ENCODE data around the gene ARHGEF17. TPM values are rescaled to one million over a fixed set of nuclear protein-coding genes. Genes with fewer than 3 reads are reported as not detected.

ARHGEF17 gene
- total RNA-seq, 4 donors from 2014 or later: 10.2 to 18.8 (median 14.7) TPM

DNA sequence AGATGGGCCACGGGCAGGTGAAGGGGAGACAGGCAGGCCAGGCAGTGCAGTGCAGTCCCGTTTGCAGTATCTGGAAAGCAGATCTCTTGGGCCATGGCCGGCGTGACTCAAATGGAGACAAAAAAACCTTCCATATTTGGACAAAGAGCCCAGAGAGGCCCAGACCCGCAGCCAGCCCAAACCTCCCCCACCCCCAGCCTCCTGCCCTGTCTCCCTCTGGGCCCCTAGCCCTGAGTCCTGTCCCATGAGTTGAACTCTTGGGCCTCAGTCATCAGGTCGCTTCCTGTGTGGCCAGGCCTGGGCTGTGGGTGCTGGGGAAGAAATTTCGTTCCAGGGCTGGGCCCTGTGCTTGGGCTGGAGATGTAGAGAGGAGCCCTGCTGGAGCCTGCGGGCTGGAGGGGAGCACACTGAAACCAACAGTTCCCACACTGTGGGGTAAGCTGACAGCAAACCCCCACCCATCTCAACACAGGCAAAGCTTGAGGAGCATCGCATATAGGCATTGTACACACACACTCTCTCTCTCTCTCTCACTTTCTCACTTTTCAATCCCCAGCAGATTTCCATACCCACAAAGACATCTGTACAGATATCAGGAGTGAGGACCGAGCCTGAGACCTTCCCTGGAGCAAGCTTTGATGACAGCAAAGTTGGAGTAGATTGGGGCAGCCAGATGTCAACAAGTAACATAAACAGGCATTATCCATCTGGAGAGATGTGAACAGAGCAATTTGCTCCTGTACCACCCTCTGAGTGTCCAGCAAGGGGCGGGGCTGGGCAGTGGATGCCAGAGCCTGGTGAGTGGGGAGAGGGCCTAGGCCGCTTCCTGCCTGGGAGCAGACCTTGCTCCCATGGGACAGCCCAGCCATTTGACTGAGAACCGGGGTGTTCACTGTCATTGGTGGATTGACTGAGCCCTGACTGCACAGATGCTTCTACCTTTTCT, 17.2 kb downstream of the ARHGEF17 start:
- 67 to 84% methylated on average over 12 to 13 of the region's 13 CpGs for WGBS, 2 donors
- no peak for TF ChIP-seq POLR2A (IDR thresholded peaks at IDR 0.05)
- TF ChIP-seq, protein P1, sequence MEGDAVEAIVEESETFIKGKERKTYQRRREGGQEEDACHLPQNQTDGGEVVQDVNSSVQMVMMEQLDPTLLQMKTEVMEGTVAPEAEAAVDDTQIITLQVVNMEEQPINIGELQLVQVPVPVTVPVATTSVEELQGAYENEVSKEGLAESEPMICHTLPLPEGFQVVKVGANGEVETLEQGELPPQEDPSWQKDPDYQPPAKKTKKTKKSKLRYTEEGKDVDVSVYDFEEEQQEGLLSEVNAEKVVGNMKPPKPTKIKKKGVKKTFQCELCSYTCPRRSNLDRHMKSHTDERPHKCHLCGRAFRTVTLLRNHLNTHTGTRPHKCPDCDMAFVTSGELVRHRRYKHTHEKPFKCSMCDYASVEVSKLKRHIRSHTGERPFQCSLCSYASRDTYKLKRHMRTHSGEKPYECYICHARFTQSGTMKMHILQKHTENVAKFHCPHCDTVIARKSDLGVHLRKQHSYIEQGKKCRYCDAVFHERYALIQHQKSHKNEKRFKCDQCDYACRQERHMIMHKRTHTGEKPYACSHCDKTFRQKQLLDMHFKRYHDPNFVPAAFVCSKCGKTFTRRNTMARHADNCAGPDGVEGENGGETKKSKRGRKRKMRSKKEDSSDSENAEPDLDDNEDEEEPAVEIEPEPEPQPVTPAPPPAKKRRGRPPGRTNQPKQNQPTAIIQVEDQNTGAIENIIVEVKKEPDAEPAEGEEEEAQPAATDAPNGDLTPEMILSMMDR (IDR thresholded peaks at IDR 0.05): no peak
- DNase-seq (ENCODE audit: low spot score in 2 of 2): no peak

DNA sequence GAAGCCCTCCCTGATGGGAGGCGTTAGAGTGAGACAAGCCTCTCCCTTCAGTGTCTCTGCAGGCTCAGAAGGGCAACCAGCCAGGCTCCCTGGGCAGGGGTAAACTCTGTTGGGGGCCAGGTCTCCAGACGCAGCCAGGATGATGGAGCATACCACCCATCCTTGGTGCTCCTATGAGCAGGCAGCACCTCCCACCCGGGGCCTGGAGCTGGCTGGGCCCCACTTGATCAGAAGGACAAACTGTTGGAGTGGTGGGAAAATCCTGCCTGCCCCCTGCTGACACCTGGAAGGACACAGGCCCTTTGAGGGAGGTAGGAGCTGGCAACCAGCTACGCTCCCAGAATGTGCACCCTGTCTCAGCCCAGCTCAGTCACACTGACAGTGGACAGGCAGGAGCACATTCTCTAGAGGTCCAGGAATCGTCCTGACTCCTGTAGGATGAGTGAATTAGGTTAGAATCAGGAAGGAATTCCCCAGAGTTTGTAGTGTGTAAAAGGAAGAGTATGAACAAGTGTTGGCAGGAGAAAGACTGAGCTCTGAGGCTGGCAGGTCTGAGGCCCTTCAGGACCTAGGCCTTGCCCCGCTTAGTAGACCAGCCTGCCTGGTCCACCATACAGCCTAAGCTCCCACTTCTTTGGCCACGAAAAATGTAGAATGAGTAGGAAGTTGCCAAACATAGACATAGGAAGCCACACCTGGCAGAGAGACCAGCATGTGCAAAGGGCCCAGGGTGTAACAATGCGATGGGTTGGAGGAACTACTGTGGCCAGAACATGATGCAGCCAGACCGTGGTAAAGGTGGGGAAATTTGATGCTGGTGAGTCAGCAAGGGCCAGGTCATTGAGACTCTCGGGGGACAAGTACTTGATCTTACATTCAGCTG, 19.1 kb downstream of the ARHGEF17 start:
- DNase-seq (ENCODE audit: low spot score in 2 of 2): no peak
- WGBS, 2 donors: 69 to 71% methylated on average over 9 to 10 of the region's 10 CpGs
- H3K4me3 ChIP-seq (ENCODE audit: low read depth, poor library complexity, severe bottlenecking): no peak overlapping the region
- no peak for TF ChIP-seq POLR2A (IDR thresholded peaks at IDR 0.05)
- TF ChIP-seq, protein P1 (IDR thresholded peaks at IDR 0.05): no peak
- intact Hi-C loops (cut with DNase I; ENCODE audit: low total_unique reads): no loop called here

More for the DNA sequence above, 17.2 kb downstream of the ARHGEF17 start:
- intact Hi-C loops (cut with DNase I; ENCODE audit: low total_unique reads): no loop called here
- no peak overlapping the region for H3K4me3 ChIP-seq (ENCODE audit: low read depth, poor library complexity, severe bottlenecking)

DNA sequence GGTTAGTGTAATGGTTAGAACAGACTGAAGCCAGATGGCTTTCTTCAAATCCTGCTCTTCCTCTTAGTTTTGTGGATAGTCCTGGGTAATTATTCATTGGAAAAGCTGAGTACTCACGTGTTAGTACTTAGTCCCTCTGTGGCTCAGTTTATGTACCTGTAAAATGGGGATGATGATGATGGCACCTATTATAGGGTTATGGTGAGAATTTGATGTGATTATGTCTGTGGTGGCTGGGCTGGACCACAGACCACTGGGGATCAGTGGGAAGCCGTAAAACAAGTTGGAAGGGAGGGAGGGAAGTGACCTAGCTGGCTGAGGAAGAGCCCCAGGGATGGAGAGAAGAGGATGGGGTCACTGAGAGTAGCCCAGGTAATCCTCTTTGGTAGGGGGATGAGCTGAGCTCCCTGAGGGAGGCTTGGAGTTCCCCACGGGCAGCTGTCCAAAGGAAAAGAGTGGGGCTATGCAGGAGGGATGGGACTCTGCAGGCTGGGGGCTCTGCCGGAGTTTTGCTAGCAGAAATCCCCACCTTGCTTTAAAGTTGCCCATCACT, 19.8 kb downstream of the ARHGEF17 start:
- intact Hi-C loops (cut with DNase I; ENCODE audit: low total_unique reads): no loop called here
- H3K4me3 ChIP-seq (ENCODE audit: low read depth, poor library complexity, severe bottlenecking): no peak overlapping the region
- DNase-seq (ENCODE audit: low spot score in 2 of 2): no peak
- 77 to 81% methylated on average over 4 of the region's 4 CpGs for WGBS, 2 donors
- TF ChIP-seq, protein P1 (IDR thresholded peaks at IDR 0.05): no peak
- no peak for TF ChIP-seq POLR2A (IDR thresholded peaks at IDR 0.05)

DNA sequence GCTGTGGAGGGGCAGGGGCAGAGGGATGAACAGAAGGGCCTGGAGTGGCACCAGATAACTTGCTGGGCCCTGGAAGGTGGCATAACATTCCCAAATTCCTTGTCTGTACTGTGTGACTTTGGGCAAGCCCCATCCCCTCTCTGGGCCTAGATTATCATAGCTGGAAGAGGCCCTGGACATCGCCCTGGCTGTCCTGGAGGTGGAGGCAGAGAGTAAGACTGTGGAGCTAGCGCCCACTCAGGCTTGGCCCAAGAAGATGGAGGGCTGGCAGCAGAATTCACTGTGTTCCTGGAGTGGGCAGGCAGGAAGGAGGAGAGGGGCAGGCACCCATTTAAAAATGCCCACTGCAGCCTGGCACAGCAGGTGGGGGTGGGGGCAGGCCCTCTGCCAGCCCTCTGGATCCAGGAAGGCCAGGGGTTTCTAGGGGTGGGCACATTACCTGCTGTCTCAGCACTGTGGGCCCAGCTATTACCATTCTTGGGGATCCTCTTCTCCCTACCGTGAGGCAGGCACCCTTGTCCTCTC, 22.6 kb downstream of the ARHGEF17 start:
- no peak for TF ChIP-seq POLR2A (IDR thresholded peaks at IDR 0.05)
- TF ChIP-seq, protein P1 (IDR thresholded peaks at IDR 0.05): no peak
- intact Hi-C loops (cut with DNase I; ENCODE audit: low total_unique reads): no loop called here
- DNase-seq (ENCODE audit: low spot score in 2 of 2): no peak
- 79 to 84% methylated on average over 3 of the region's 3 CpGs for WGBS, 2 donors
- no peak overlapping the region for H3K4me3 ChIP-seq (ENCODE audit: low read depth, poor library complexity, severe bottlenecking)

DNA sequence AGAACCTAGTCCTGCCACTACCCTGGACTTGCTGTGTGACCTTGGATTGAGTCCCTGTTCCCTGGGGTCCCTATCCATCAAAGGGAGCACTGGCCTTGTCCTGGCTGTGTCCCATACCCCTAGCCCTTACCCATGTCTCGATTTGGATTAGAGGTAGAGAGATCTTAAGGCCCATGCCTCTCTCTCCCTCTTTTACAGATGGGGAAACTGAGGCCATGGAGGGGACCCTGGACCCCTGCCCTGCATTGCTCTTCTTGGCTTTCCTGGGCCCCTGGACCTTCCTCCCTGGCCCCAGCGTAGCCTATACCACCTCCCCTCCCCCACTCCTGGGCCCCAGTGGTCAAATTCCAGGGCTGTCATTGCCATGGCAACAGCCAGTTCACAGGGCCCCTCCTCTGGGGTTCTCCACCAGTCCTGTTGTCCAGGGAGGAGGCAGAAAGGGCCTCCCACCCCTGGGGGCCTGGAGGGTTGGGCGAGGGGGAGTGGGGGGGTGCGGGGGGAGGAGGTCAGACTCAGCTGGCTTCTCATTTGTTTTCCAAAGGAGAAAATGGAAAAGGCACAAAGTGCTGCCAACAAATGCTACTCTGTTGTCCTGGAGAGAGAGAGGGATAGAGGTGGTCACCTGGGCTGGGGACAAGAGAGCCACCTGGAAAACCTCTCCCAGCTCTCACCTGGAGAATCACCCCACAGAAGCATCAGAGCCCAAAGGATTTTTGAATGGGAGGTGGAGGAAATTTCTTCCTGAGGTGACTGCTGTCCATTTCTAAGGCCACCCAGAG, 23.3 kb downstream of the ARHGEF17 start:
- WGBS, 2 donors: 62 to 73% methylated on average over 4 of the region's 4 CpGs

More for the DNA sequence above, 23.3 kb downstream of the ARHGEF17 start:
- no peak overlapping the region for H3K4me3 ChIP-seq (ENCODE audit: low read depth, poor library complexity, severe bottlenecking)
- intact Hi-C loops (cut with DNase I; ENCODE audit: low total_unique reads): no loop called here
- TF ChIP-seq, protein P1 (IDR thresholded peaks at IDR 0.05): no peak
- no peak for TF ChIP-seq POLR2A (IDR thresholded peaks at IDR 0.05)
- DNase-seq (ENCODE audit: low spot score in 2 of 2): no peak

Data from lower leg skin (tissue), 4 donors.